IPS-11a (cell line): ENCODE results near the gene AP2B1.

ENCODE experiments used
- H3K4me3 ChIP-seq: one replicate; pipeline ENCODE4 v1.5.1; 2013; ENCODE audit warnings: low read depth, low read length, control low read depth

The AP2B1 gene

GRCh38 chr17:35621768-35622167 is 34.6 kb downstream of the AP2B1 start:
- H3K4me3 ChIP-seq, result no peak overlapping the region

DNA sequence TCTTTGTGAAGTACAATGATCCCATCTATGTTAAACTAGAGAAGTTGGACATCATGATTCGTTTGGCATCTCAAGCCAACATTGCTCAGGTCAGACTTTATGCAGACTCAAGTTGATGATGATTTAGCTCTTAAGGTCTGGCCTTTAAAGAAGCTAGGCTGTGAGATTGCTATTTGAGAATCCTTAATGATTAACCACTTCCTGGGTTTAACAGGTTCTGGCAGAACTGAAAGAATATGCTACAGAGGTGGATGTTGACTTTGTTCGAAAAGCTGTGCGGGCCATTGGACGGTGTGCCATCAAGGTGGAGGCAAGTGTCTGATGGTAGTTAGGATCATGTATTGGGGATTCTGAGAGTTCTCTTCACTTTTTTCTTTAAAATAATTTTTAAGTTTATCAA is 40.3 kb downstream of the AP2B1 start:
- H3K4me3 ChIP-seq, result no peak overlapping the region

GRCh38 chr17:35630530-35631148 is 43.5 kb downstream of the AP2B1 start:
- no peak overlapping the region for H3K4me3 ChIP-seq

GRCh38 chr17:35641032-35641431 is 53.9 kb downstream of the AP2B1 start:
- no peak overlapping the region for H3K4me3 ChIP-seq

DNA sequence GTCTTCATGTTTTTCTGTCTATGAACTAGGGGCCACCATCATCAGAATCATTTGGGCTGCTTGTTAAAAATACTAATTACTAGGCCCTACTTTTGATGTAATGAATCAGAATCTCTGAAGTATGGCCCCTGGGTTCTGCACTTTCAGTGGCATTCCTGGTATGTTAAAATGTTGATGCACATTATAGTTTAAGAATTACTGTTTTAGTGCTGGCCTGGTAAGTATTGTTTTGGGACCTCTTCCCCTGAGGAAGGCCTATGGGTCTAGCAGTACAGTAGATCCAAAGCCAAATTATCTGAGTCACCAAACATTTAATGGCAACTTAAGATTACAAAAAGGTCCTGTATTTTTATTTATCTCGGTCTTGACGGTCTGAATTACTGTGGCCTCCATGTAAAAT is 58.8 kb downstream of the AP2B1 start:
- no peak overlapping the region for H3K4me3 ChIP-seq

DNA sequence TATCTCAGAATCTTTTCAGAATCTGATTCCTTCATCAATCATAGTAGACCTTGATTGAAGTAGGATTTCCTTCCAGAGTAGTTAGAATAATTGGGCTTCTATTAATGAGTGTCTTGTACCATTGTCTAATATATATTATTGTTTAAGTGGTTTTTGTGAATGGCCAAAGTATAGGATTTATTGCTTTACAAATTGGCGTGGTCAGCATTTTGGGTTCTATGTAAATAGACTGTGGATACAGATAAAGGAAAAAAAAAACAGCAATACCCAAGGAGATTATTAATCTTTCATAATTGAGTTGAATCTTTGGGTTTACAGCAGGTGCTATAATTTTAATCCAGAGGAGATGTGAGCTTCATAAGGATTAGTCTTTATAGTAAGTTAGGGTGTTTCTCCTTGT is 64.3 kb downstream of the AP2B1 start:
- no peak overlapping the region for H3K4me3 ChIP-seq

DNA sequence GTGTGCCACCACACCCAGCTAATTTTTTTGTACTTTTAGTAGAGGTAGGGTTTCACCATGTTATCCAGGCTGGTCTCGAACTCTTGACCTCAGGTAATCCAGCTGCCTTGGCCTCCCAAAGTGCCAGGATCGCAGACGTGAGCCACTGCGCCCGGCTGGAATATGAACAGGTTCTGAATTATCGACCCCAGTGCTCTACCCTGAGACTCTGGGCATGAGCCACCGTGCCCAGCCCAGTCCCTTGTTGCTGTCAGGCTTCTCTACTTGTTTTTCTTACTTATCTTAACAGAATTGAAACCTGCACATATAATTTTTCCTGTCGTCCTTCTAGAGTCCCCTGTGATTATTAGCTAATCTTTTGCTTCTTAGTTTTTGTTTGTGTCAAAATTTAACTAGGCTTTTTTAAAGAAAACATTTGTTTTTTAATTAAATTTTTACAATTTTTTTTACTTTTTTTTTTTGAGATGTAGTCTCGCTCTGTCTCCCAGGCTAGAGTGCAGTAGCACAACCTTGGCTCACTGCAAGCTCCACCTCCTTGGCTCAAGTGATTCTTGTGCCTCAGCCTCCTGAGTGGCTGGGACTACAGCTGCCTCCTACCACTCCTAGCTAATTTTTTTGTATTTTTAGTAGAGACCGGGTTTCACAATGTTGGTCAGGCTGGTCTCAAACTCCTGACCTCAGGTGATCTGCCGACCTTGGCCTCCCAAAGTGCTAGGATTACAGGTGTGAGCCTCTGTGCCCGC is 66.7 kb downstream of the AP2B1 start:
- H3K4me3 ChIP-seq, result no peak overlapping the region

DNA sequence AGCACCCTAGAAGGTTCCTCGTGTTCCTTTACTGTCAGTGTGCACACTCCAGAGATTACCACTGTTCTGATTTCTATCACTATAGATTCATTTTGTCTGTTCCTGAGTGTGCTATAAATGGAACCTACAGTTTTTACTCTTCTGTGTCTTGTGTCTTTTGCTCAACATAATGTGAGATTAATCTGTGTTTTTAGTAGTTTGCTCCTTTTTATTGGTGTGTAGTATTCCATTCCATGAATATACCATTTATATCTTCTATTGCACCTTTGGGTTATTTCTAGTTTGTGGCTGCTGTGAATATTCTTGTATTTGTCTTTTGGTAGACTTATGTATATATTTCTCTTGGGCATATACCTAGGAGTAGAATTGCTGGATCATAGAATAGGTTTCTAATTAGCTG is 68.2 kb downstream of the AP2B1 start:
- H3K4me3 ChIP-seq, result no peak overlapping the region

GRCh38 chr17:35660902-35661301 is 73.8 kb downstream of the AP2B1 start:
- no peak overlapping the region for H3K4me3 ChIP-seq

DNA sequence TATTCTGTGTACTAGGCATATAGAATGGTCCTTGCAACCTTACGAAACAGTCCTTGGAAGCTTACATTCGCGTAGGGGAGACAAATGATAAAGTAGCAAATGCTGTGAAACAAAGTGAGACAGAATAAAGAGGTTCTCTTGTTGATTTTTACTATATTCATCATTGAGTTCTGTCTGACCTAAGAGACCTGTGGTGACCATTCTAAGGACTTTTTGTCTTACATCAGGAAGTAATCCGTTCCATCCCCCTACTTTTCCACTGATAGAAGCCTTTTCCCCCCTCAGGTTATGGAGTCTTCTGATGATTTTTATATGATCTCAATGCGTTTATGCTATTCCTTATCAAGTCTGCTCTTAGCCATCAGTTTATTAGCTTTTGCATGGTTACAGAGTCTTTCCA is 77.6 kb downstream of the AP2B1 start:
- no peak overlapping the region for H3K4me3 ChIP-seq

GRCh38 chr17:35665662-35666061 is 78.5 kb downstream of the AP2B1 start:
- no peak overlapping the region for H3K4me3 ChIP-seq

GRCh38 chr17:35666070-35666469 is 78.9 kb downstream of the AP2B1 start:
- no peak overlapping the region for H3K4me3 ChIP-seq

- H3K4me3 ChIP-seq, result no peak overlapping the region
These were observed 79.9 kb downstream of the AP2B1 start for GRCh38 chr17:35666967-35667532.

DNA sequence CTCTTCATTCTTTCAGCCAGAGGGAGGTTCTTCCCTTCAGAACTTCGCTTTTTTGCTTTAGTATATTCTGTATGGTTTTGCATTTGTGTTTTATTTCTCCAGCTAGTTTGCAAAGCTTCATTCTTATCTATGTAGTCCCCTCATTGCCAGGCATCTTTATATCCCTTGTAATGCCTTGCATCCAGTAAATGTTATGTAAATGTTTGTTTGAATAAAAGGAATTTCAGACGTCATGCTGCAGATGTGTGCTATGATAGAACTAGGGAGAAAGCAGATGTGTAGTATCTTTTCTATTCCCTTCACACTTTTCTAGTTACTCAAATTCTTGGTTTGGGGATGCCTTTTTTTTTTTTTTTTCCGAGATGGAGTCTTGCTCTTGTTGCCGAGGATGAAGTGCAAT is 81.7 kb downstream of the AP2B1 start:
- no peak overlapping the region for H3K4me3 ChIP-seq

DNA sequence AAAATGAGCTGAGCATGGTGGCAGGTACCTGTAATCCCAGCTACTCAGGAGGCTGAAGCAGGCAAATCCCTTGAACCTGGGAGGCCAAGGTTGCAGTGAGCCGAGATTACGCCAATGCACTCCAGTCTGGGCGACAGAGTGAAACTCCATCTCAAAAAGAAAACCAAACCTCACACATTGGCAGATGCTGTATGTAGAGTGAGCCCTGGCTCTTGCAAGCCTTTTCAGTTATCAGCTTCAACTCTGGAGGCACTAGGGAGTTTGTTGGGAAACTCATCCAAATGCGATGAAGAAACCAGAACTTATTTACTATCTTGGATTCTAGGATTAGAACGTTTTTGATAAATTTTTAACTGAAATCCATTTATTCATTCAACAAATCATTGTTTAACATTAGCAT is 87.4 kb downstream of the AP2B1 start:
- H3K4me3 ChIP-seq, result no peak overlapping the region

- H3K4me3 ChIP-seq, result no peak overlapping the region
These were observed 89.3 kb downstream of the AP2B1 start for GRCh38 chr17:35676441-35676840.

DNA sequence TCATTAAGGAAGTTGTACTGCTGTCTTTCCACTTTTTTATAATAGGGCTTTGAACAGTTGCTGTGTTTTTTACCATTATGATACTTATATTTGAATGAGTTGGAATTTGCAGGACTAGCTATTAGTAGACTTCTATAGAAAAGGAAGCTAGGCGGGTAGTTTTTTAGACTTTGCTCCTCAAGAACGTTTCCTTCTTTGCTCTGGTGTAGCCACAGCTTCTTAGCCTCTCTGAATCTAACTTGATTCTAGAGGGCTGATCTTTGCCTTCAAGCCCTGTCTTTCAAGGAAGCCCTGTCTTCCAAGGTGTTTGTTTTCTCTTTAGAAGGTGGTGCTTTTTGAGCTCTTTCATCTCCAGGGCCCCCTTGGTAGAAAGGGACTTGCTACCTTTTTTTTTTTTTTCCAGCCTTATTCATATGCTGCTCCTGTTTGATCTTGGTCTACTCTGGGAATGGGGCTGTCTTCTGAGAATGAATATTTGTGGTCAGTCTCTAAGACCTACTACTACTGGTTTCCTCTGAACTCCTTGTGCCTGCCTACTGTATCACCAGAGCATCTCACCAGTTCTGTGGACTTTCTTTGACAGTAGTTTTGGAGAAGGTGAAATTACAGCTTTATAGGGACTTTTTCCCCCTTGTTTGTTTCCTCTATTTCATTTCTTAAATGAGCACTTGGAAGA is 92.0 kb downstream of the AP2B1 start:
- no peak overlapping the region for H3K4me3 ChIP-seq

GRCh38 chr17:35683591-35683990 is 96.5 kb downstream of the AP2B1 start:
- no peak overlapping the region for H3K4me3 ChIP-seq

GRCh38 chr17:35684055-35684802 is 97.1 kb downstream of the AP2B1 start:
- no peak overlapping the region for H3K4me3 ChIP-seq

GRCh38 chr17:35692512-35693210 is 105.5 kb downstream of the AP2B1 start:
- no peak overlapping the region for H3K4me3 ChIP-seq

DNA sequence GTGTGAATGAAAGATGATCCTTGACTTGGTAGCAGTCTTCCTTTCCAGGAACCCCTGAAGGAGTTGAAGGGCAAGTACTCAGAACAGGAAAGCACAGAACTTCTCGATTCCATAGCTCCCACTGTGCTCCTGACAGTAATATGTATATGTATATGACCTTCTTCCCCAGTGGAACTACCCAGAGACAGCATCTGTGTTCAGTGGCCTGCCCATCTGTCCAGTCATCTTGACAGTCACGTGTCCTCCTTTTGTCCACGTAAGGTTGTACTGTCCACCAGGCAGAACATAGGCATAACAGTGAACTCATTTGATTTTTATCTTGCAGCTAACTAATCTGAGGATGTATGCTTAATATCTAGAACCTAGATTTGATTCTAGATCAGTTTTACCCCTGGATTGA is 106.5 kb downstream of the AP2B1 start:
- H3K4me3 ChIP-seq, result no peak overlapping the region
